K562 (cell line): Measurements from ENCODE around the gene ZNF484. TPM values are rescaled to one million over a fixed set of nuclear protein-coding genes. Genes with fewer than 3 reads are reported as not detected.

Experiments used
- CHD4 ChIP-seq: fragments of 200-600 bp; sonication (generic); IDR thresholded peaks from 3 replicates; pipeline ENCODE4 v1.6.1; 2012; ENCODE audit warnings: low read depth, mild to moderate bottlenecking, mixed read lengths, low read length, inconsistent platforms; ENCODE audit not compliant: insufficient read depth, insufficient replicate concordance, poor library complexity, severe bottlenecking
- ELF1 ChIP-seq: fragments of 200-800 bp; sonication (Bioruptor generic); IDR thresholded peaks from 2 replicates; pipeline ENCODE4 v1.6.1; 2016; ENCODE audit warnings: missing genetic modification characterization, missing compliant biosample characterization
- FOXJ2 ChIP-seq: fragments of 200-800 bp; sonication (Bioruptor generic); IDR thresholded peaks from 2 replicates; pipeline ENCODE4 v1.6.1; 2016; ENCODE audit warnings: missing genetic modification characterization, missing compliant biosample characterization
- MEF2A ChIP-seq: IDR thresholded peaks from 2 replicates; pipeline ENCODE4 v1.6.1; 2011; ENCODE audit warnings: low read depth, mild to moderate bottlenecking, low read length, moderate library complexity; ENCODE audit not compliant: control insufficient read depth
- NONO ChIP-seq, 2 experiments: fragments of 200-400 bp in 1 of 2; fragments of 450-650 bp in 1 of 2; formaldehyde crosslinking in 1 of 2; IDR thresholded peaks; 2 replicates each; pipeline ENCODE4 v1.6.1; 2017; ENCODE audit warnings: low read depth in 2 of 2, mild to moderate bottlenecking in 2 of 2, moderate library complexity in 2 of 2, low read length in 1 of 2
- OTX1 ChIP-seq: fragments of 450-650 bp; formaldehyde crosslinking; IDR thresholded peaks from 2 replicates; pipeline ENCODE4 v1.4.0; 2022; ENCODE audit warnings: mild to moderate bottlenecking
- POLR2H ChIP-seq: IDR thresholded peaks from 2 replicates; pipeline ENCODE4 v1.6.1; 2016; ENCODE audit warnings: missing genetic modification characterization, low read depth, mild to moderate bottlenecking, control low read depth, missing compliant biosample characterization, moderate library complexity
- RERE ChIP-seq: sonication (generic); formaldehyde crosslinking; IDR thresholded peaks from 2 replicates; pipeline ENCODE4 v1.8.0; 2023; ENCODE audit warnings: missing genetic modification reagents, mild to moderate bottlenecking, borderline replicate concordance
- STAT5A ChIP-seq: IDR thresholded peaks from 2 replicates; pipeline ENCODE4 v1.6.1; 2012; ENCODE audit warnings: low read length, inconsistent platforms, borderline replicate concordance
- ZBTB11 ChIP-seq, 3 experiments: fragments of 200-800 bp in 1 of 3; fragments of 250-450 bp in 1 of 3; fragments of 450-650 bp in 1 of 3; sonication (Bioruptor Pico) in 1 of 3; sonication (Bioruptor generic) in 1 of 3; formaldehyde crosslinking in 1 of 3; IDR thresholded peaks; 2 replicates each; pipeline versions ENCODE4 v1.6.1 to v1.8.0; 2016 to 2022; ENCODE audit warnings: mild to moderate bottlenecking in 2 of 3, missing genetic modification characterization in 2 of 3, missing compliant biosample characterization in 1 of 3, moderate library complexity in 1 of 3
- ZFP91 ChIP-seq: sonication (generic); formaldehyde crosslinking; IDR thresholded peaks from 2 replicates; pipeline ENCODE4 v1.8.0; 2022; ENCODE audit warnings: mild to moderate bottlenecking, missing genetic modification reagents
- ZNF165 ChIP-seq: fragments of 250-450 bp; sonication (Bioruptor Pico); IDR thresholded peaks from 2 replicates; pipeline ENCODE4 v1.4.0; 2020; ENCODE audit warnings: borderline replicate concordance
- ZNF311 ChIP-seq: fragments of 250-450 bp; sonication (Bioruptor Pico); IDR thresholded peaks from 2 replicates; pipeline ENCODE4 v1.4.0; 2020; ENCODE audit warnings: mild to moderate bottlenecking, moderate library complexity
- ZNF57 ChIP-seq: fragments of 450-650 bp; formaldehyde crosslinking; IDR thresholded peaks from 2 replicates; pipeline ENCODE4 v1.4.0; 2020; ENCODE audit warnings: mild to moderate bottlenecking, moderate library complexity
- polyA plus RNA-seq, 8 experiments: library from polyadenylated mRNA; depleted of rRNA in 4 of 8; stranded (reverse) in 5 of 8; unstranded in 3 of 8; fragments of >200 nt; fragmentation: Nextera tagmentation in 2 of 8; fragmentation: Illumina TruSeq in 1 of 8; extraction: Ambion mirVana in 2 of 8; extraction: Trizol in 1 of 8; gene quantifications; 2 replicates each; pipeline versions ENCODE4 v1.2.1 to v1.2.3, GENCODE V29; 2011 to 2014; ENCODE audit warnings: inconsistent platforms in 1 of 8, missing spikeins in 1 of 8
- total RNA-seq, 7 experiments: library from RNA; depleted of rRNA in 6 of 7; stranded (reverse); fragments of >200 nt in 6 of 7; fragmentation: Illumina TruSeq in 2 of 7; extraction: Trizol in 2 of 7; gene quantifications; 2 replicates each; pipeline versions ENCODE4 v1.2.1 to v1.2.3, GENCODE V29; 2011 to 2021; ENCODE audit warnings: low replicate concordance in 1 of 7

ZNF484 gene
- total and polyA plus RNA-seq, 9 of the 15 experiments (the other 6 are each of a cell fraction or from before 2014, with no cell fraction given), result 1.1 to 5.8 (median 2.5) TPM

GRCh38 chr9:92877531-92878430 is at the start of gene ZNF484 (continued):
- peak in 1 of 3 experiments; percentile 83; a peak in 2 of 6 replicates for TF ChIP-seq ZBTB11 (CRISPR knock-in tag; IDR thresholded peaks at IDR 0.05)
- no peak for TF ChIP-seq STAT5A
- TF ChIP-seq ELF1 (tag), result peak; percentile 43; the same call in 1 of the 2 replicates
- TF ChIP-seq CHD4, result no peak
- TF ChIP-seq RERE (CRISPR knock-in tag), result no peak
- peak; percentile 85; the same call in 1 of the 2 replicates for TF ChIP-seq FOXJ2
- no peak for TF ChIP-seq ZNF165 (CRISPR knock-in tag)
- TF ChIP-seq OTX1 (CRISPR knock-in tag), result peak; percentile 48; the same call in 1 of the 2 replicates
- TF ChIP-seq NONO (IDR thresholded peaks at IDR 0.05; ENCODE audit: low read depth in 2 of 2, low read length in 1 of 2), result 0 out of 4 replicates have a peak, but pooled peaks of 1 of the 2 experiments have one; percentile 12
- TF ChIP-seq ZNF57 (CRISPR knock-in tag), result no peak
- TF ChIP-seq MEF2A, result no peak
- TF ChIP-seq POLR2H (tag), result no peak; the same call in 1 of the 2 replicates
- TF ChIP-seq ZFP91 (CRISPR knock-in tag), result no peak
- no peak for TF ChIP-seq ZNF311
